Adrenal gland (tissue), 5 donors: ENCODE data around the gene CACNB4.

ENCODE experiments used
- POLR2A ChIP-seq, 2 donors: fragments of 450-650 bp; IDR thresholded peaks; one replicate each; pipeline ENCODE4 v1.6.1; 2017; ENCODE audit warnings: antibody characterized with exemption in 2 of 2, mild to moderate bottlenecking in 2 of 2, moderate library complexity in 1 of 2
- TF ChIP-seq, protein P1 (sequence below), 6 experiments: fragments of 450-650 bp in 4 of 6; fragments of 200-600 bp in 2 of 6; sonication (generic) in 1 of 6; IDR thresholded peaks; 1 replicate in 5 of 6; 2 replicates in 1 of 6; pipeline versions ENCODE4 v1.5.1 to v1.8.0; 2016 to 2021; ENCODE audit warnings: antibody characterized with exemption in 6 of 6, mild to moderate bottlenecking in 2 of 6, moderate library complexity in 1 of 6
- donor health status: DM: no; HTN: no; CAD: no.

GRCh38 chr2:151978709-151979108 lies 120.1 kb downstream of the CACNB4 start:
- TF ChIP-seq, protein P1, sequence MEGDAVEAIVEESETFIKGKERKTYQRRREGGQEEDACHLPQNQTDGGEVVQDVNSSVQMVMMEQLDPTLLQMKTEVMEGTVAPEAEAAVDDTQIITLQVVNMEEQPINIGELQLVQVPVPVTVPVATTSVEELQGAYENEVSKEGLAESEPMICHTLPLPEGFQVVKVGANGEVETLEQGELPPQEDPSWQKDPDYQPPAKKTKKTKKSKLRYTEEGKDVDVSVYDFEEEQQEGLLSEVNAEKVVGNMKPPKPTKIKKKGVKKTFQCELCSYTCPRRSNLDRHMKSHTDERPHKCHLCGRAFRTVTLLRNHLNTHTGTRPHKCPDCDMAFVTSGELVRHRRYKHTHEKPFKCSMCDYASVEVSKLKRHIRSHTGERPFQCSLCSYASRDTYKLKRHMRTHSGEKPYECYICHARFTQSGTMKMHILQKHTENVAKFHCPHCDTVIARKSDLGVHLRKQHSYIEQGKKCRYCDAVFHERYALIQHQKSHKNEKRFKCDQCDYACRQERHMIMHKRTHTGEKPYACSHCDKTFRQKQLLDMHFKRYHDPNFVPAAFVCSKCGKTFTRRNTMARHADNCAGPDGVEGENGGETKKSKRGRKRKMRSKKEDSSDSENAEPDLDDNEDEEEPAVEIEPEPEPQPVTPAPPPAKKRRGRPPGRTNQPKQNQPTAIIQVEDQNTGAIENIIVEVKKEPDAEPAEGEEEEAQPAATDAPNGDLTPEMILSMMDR (IDR thresholded peaks at IDR 0.05), result no peak
- TF ChIP-seq POLR2A (IDR thresholded peaks at IDR 0.05), result no peak
